ENCODE data around the gene CMTR1.

CMTR1 gene

GRCh38 chr6:37500294-37500608 lies 67.2 kb downstream of the CMTR1 start:
- TF ChIP-seq, protein P1, sequence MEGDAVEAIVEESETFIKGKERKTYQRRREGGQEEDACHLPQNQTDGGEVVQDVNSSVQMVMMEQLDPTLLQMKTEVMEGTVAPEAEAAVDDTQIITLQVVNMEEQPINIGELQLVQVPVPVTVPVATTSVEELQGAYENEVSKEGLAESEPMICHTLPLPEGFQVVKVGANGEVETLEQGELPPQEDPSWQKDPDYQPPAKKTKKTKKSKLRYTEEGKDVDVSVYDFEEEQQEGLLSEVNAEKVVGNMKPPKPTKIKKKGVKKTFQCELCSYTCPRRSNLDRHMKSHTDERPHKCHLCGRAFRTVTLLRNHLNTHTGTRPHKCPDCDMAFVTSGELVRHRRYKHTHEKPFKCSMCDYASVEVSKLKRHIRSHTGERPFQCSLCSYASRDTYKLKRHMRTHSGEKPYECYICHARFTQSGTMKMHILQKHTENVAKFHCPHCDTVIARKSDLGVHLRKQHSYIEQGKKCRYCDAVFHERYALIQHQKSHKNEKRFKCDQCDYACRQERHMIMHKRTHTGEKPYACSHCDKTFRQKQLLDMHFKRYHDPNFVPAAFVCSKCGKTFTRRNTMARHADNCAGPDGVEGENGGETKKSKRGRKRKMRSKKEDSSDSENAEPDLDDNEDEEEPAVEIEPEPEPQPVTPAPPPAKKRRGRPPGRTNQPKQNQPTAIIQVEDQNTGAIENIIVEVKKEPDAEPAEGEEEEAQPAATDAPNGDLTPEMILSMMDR (IDR thresholded peaks at IDR 0.05), result no peak

DNA sequence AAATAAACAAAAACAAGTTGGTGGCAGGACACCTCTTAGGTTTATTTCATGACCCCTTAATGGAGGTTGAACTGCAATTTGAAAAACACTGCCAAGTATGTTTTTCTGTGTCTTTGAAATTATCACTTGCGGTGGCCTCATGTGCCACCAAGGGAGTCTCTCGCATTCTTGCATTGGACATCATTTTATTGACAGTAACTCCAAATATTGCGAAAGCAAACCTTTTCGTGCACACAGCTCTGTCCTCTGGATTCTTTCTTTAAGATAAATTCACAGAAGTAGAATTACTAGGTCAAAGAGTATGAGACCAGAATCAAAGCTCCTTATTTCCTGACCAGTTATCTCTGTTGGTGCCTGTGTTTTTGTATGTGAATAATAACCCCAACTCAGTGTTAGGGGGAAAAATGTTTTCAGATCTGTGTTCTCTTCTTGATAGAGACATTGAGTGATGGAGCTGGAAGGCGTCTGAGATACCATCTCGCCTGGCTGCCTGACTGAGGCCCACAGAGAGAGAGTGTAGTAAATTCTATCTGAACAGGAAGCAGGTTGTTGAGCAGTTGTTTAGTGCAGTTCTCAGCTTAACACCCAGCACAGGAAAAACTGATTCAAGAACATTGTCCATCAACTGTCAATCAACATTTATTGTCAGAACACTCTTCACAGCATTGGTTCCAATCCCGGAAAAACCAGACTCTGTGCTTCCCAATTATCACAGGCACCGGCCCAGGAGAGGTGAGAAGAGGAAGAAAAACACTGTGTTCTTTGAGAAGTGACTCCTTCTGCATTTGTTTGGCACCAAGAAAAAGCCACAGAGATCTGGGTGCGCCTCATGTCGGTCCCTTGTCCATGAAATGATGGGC lies 68.8 kb downstream of the CMTR1 start:
- TF ChIP-seq, protein P1 (IDR thresholded peaks at IDR 0.05), result no peak

DNA sequence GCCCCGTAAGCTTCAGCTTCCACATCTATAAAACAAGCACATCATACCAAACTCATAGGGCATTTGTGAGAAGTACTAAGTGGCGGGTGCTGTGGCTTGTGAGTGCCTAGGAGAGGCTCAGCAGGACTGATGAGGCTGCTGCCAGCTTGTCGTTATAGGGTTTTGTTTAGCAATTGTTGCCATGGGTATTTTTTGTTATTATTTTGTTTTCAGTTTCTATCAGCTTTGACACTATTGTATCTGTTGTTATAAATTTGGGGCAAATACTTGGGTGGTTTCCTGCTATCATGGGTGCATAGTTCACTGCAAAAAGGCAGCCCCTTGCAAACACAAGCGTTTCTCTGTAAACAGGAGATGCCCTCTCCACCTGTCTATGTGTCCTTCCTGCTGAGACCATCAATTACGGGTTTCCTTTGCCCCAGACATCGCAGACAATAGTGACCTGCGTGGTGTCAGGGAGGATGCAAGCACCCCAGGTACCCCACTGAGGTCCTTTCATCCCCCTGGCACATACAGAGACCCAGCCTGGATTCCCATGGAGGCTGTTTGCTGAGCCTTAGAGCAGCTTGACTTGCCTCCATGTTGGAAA lies 69.8 kb downstream of the CMTR1 start:
- TF ChIP-seq, protein P1 (IDR thresholded peaks at IDR 0.05), result no peak

- TF ChIP-seq, protein P1 (IDR thresholded peaks at IDR 0.05), result no peak
Measured at GRCh38 chr6:37503309-37503965, 70.4 kb downstream of the CMTR1 start.

DNA sequence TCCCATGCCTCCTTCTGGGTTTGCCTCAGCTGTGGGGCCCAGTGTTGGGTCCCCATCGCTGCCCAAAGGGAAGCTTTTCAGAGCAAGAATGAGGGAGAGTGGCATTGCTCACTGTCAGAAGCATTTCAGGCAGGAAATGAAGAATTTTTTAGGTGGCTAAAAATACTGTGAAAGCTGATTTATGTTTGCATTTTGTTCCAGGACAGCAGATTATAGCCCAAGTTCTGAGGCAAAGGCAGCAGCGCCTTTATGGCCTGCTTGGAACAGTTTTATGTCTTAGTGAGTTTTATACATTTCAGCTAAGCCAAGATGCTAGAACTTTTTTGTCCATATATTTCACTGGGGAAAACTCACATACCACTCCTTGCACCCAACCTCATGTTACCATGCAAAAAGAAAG lies 71.0 kb downstream of the CMTR1 start:
- TF ChIP-seq, protein P1 (IDR thresholded peaks at IDR 0.05), result no peak

DNA sequence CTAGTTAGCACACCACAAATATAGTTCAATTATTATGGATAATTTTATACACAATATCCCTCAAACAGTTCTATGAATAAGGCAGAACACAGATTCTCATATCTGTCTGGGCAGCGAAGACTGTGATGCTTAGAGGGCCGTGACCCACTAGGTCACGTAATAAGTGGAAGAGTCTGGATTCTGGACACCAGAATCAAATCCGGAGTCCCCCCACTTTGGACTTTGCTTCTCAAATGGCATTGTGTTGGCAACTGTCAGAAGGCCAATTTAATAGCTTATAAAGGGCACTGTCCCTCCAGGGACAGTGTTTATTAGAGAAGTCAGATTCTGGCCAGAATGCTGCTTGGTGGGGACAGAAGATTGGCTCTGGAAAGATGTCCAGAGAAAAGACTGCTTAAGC lies 73.5 kb downstream of the CMTR1 start:
- TF ChIP-seq, protein P1 (IDR thresholded peaks at IDR 0.05), result no peak

- TF ChIP-seq, protein P1 (IDR thresholded peaks at IDR 0.05), result no peak
Measured at GRCh38 chr6:37507077-37507476, 74.1 kb downstream of the CMTR1 start.

Measured in LNCAP (cell line).